Panc1 (cell line): Measurements from ENCODE around the gene ITLN1. TPM values are rescaled to one million over a fixed set of nuclear protein-coding genes. Genes with fewer than 3 reads are reported as not detected.

ENCODE experiments used
- ATAC-seq: fragments of 200-7000 bp; cut with Tn5 transposase; 2 replicates; pipeline ENCODE4 v1.9.1; 2020; ENCODE audit warnings: mild to moderate bottlenecking, moderate library complexity
- BruUV-seq: library from RNA; stranded (reverse); fragments of 400-500 nt; replicated peaks from 2 replicates; lab custom pipeline; 2021; lab: Mats Ljungman, UMichigan
- CTCF ChIA-PET: fragments of 300-600 bp; sonication (Branson Sonifier 250); formaldehyde crosslinking; loops from one replicate; lab custom pipeline; 2022; ENCODE audit warnings: antibody characterized with exemption; lab: Charles Lee
- POLR2A ChIA-PET: fragments of 300-600 bp; sonication (Branson Sonifier 250); formaldehyde crosslinking; loops from one replicate; lab custom pipeline; 2022; ENCODE audit warnings: antibody characterized with exemption; lab: Charles Lee
- DNase-seq: peaks from one replicate; pipeline ENCODE4 v3.0.0-alpha.2; 2010; ENCODE audit warnings: low read depth, low spot score
- H3K27ac ChIP-seq: 2 replicates; pipeline ENCODE4 v1.5.1; 2011; ENCODE audit warnings: mild to moderate bottlenecking, low read length, inconsistent platforms
- H3K27me3 ChIP-seq: fragments of 200-500 bp; sonication (Bioruptor generic); 2 replicates; pipeline ENCODE4 v1.6.0; 2014; ENCODE audit warnings: low read length, inconsistent platforms; ENCODE audit not compliant: control insufficient read depth, insufficient read depth
- H3K36me3 ChIP-seq: fragments of 200-500 bp; sonication (Bioruptor generic); 2 replicates; pipeline ENCODE4 v1.5.1; 2014; ENCODE audit warnings: inconsistent platforms, mild to moderate bottlenecking, low read length, moderate library complexity; ENCODE audit not compliant: control insufficient read depth, insufficient read depth
- H3K4me1 ChIP-seq: 2 replicates; pipeline ENCODE4 v1.5.1; 2011; ENCODE audit warnings: inconsistent platforms, mild to moderate bottlenecking, low read length, moderate library complexity; ENCODE audit not compliant: control insufficient read depth, insufficient read depth
- H3K4me3 ChIP-seq, 2 experiments: 2 replicates each; pipeline ENCODE4 v1.5.1; 2011 to 2012; ENCODE audit warnings: low read depth in 2 of 2, low read length in 2 of 2, mild to moderate bottlenecking in 2 of 2, inconsistent platforms in 1 of 2, moderate library complexity in 1 of 2
- H3K9me3 ChIP-seq: fragments of 200-500 bp; sonication (Bioruptor generic); 2 replicates; pipeline ENCODE4 v1.5.1; 2014; ENCODE audit warnings: low read depth, mild to moderate bottlenecking, inconsistent platforms, low read length, moderate library complexity; ENCODE audit not compliant: control insufficient read depth, insufficient read depth
- CTCF ChIP-seq: fragments of 450-650 bp; IDR thresholded peaks from 2 replicates; pipeline ENCODE4 v1.5.1; 2017; ENCODE audit warnings: mild to moderate bottlenecking
- POLR2AphosphoS5 ChIP-seq: IDR thresholded peaks from 2 replicates; pipeline ENCODE4 v1.6.1; 2012; ENCODE audit warnings: mild to moderate bottlenecking, low read depth, low read length, moderate library complexity
- REST ChIP-seq, 2 experiments: IDR thresholded peaks; 2 replicates each; pipeline ENCODE4 v1.6.1; 2011 to 2012; ENCODE audit warnings: low read depth in 2 of 2, control low read depth in 1 of 2, low read length in 1 of 2, mild to moderate bottlenecking in 1 of 2, moderate library complexity in 1 of 2; ENCODE audit not compliant: insufficient read depth in 1 of 2
- SIN3A ChIP-seq: IDR thresholded peaks from 2 replicates; pipeline ENCODE4 v1.6.1; 2012; ENCODE audit warnings: low read depth, mild to moderate bottlenecking, low read length, moderate library complexity, borderline replicate concordance; ENCODE audit not compliant: insufficient read depth
- TCF7L2 ChIP-seq: IDR thresholded peaks from 2 replicates; pipeline ENCODE4 v1.6.1; 2011; ENCODE audit warnings: mild to moderate bottlenecking, low read depth, low read length, inconsistent platforms
- in situ Hi-C: cut with HindIII; loops from 2 replicates; pipeline ENCODE4 v1.10.0; 2016; ENCODE audit warnings: low sequenced_read_pairs, low pct_unique_long_range_greater_than_20kb
- intact Hi-C: fragments of 100-400 bp; cut with micrococcal nuclease; formaldehyde crosslinking; loops from one replicate; pipeline ENCODE4 v1.10.0; 2022; ENCODE audit not compliant: unreplicated experiment
- total RNA-seq: library from RNA; stranded (reverse); gene quantifications from one replicate; pipeline ENCODE4 v1.2.1, GENCODE V29; 2021; ENCODE audit not compliant: unreplicated experiment

The ITLN1 gene
- total RNA-seq, 1 experiment from 2014 or later: not detected

- in situ Hi-C loops: no loop called here
- peaks cover 9% of the 10 kb centered on the region for H3K27me3 ChIP-seq
- DNase-seq (no peak), ATAC-seq (no peak)
- POLR2A ChIA-PET: no interaction called here
- intact Hi-C loops: no loop called here
- no peaks in the 10 kb centered on the region for H3K36me3 ChIP-seq
- H3K4me1 ChIP-seq: no peaks in the 10 kb centered on the region
- H3K9me3 ChIP-seq: no peaks in the 10 kb centered on the region
- no peak overlapping the region for H3K27ac ChIP-seq
- BruUV-seq: no TSS peak
- CTCF ChIA-PET: interaction anchor here (1.0 kb wide), 1 partner anchor 104 kb away, joined by 3 read pairs; no protein-coding TSS in a partner anchor
- no peak overlapping the region for H3K4me3 ChIP-seq
- no peak for TF ChIP-seq SIN3A
These were observed 47.3 kb downstream of the ITLN1 start for GRCh38 chr1:160837558-160838205.

GRCh38 chr1:160836981-160837557 lies 47.9 kb downstream of the ITLN1 start:
- ChIA-PET POLR2A (interaction anchor here (0.6 kb wide), 1 partner anchor 153 kb away, joined by 12 read pairs; no protein-coding TSS in a partner anchor), CTCF (interaction anchor here (1.0 kb wide), 1 partner anchor 104 kb away, joined by 3 read pairs; no protein-coding TSS in a partner anchor)
- H3K36me3 ChIP-seq: no peaks in the 10 kb centered on the region
- no TSS peak for BruUV-seq
- H3K27ac ChIP-seq: no peak overlapping the region
- TF ChIP-seq CTCF (no peak), TCF7L2 (no peak), REST (IDR thresholded peaks at IDR 0.05; ENCODE audit: insufficient read depth in 1 of 2, low read depth in 2 of 2, low read length in 1 of 2) (no peak), SIN3A (no peak), POLR2AphosphoS5 (no peak)
- H3K4me1 ChIP-seq: no peaks in the 10 kb centered on the region
- in situ Hi-C loops: no loop called here
- H3K9me3 ChIP-seq: no peaks in the 10 kb centered on the region
- ATAC-seq (no peak), DNase-seq (no peak)
- H3K27me3 ChIP-seq: peaks cover 12% of the 10 kb centered on the region
- intact Hi-C loops: no loop called here
- H3K4me3 ChIP-seq: no peak overlapping the region

- in situ Hi-C loops: no loop called here
- Histone ChIP-seq H3K27me3 (peaks cover 12% of the 10 kb centered on the region), H3K4me3 (no peak overlapping the region), H3K27ac (no peak overlapping the region), H3K36me3 (no peaks in the 10 kb centered on the region), H3K4me1 (no peaks in the 10 kb centered on the region), H3K9me3 (no peaks in the 10 kb centered on the region)
- no peak for ATAC-seq
- no peak for DNase-seq
- no TSS peak for BruUV-seq
- ChIA-PET CTCF (no interaction called here), POLR2A (interaction anchor here (0.6 kb wide), 1 partner anchor 154 kb away, joined by 12 read pairs; no protein-coding TSS in a partner anchor)
- no peak for TF ChIP-seq REST (IDR thresholded peaks at IDR 0.05; ENCODE audit: insufficient read depth in 1 of 2, low read depth in 2 of 2, low read length in 1 of 2)
- TF ChIP-seq POLR2AphosphoS5: no peak
- TF ChIP-seq TCF7L2: no peak
- TF ChIP-seq SIN3A: no peak
- TF ChIP-seq CTCF: no peak
- intact Hi-C loops: no loop called here
These were observed 48.4 kb downstream of the ITLN1 start for GRCh38 chr1:160836561-160836960.
